HG02938 (cell line): Measurements from ENCODE around the gene DGCR6.
"Not testable (repeated sequence)": the region's sequence is repeated elsewhere in the genome, so short reads cannot be mapped to it uniquely, and the experiment has no call there.

ENCODE experiments used
- ATAC-seq: cut with Tn5 transposase; IDR thresholded peaks from one replicate; pipeline ENCODE4 v1.9.1; 2021; ENCODE audit warnings: mild to moderate bottlenecking, moderate library complexity; ENCODE audit not compliant: unreplicated experiment

Gene DGCR6

DNA sequence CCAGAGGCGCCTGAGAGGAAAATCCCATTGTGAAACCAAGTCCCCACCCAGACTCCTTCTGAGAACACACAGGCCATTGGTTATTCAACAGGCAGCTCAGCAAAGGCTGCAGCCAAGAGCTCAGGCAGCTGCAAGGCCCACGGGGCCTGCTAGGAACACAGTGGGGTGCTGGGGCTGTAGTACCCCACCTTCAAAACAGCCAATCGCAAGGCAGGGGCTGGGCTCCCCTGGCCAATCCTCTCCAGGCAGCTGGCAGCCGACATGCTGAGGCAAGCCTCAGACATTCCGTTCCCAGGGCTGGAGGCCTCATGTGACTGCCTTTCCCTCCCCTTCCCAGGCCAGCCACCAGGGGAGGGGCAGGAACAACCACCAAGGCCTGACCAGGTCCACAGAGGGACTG lies 23.3 kb downstream of the DGCR6 start:
- ATAC-seq = no peak

DNA sequence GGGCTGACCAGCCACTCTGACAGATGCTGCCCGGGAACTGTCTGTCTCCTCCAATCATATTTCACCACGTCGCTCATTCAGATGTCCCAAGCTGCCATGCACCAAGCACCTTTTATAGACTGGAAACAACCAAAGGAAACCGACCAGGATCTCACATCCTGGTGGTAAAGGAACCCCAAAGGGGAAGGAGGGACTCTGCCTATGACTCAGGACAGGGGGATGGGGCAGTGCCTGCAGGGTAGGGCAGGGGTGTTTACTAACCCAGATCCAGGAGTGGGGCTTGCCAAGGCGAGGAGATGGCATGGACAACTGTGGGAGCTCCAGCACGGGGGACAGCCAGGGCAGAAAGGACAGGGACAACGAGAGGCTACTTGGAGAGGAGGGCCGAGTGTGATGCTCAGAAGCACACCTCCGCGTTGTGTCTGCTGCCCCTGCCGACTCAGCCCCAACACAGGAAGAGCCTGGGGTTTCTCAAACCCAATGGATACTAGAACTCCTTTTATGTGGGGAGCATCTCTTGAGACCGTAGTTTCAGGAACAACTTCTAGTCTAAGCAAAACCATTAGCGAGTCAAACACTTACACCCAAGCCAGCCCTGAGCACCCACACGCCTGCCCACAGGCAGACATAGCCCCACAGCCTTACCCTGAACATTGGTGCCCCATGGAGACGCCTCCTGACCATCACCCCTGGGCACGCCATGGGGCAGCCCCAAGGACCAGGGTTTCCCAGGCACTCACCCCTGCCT lies 26.0 kb downstream of the DGCR6 start:
- ATAC-seq = no peak

DNA sequence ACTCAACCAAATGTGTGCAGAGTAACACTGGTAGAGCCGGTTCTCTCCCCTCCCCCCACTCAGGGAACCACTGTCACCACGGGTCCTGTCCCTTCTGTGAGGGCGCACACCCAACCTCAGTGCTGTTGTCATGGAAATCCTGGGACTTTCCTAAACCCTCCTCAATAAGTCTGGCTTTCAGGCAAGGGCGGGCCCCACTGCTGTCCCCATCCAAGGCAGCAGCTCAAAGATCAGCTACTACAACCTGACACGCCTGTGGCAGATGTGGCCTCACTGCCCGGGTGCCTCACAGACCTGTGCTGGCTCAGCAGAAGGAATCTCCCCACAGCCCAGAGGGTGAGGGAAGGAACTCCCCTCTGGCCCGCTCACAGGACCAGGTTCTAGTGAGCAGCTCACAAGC lies 27.8 kb downstream of the DGCR6 start:
- ATAC-seq = no peak

DNA sequence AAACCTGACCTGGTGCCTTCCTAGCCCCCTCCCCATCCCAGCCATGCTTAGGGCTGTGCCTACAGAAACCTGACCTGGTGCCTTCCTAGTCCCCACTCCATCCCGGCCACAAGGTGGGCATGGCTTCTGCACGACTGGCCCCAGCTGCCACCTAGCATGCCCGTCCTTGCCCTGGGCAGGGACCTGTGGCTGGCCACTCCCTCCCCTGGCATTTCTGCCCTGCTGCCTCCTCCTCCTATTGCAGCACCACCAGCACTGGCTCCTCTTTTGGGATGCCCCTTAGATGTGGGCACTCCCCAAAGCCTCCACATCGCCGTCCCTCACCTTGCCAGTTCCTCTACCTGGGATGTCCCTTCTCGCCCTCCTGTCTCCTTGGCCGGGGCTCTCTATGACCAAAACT lies 28.6 kb downstream of the DGCR6 start:
- not testable (repeated sequence) for ATAC-seq

DNA sequence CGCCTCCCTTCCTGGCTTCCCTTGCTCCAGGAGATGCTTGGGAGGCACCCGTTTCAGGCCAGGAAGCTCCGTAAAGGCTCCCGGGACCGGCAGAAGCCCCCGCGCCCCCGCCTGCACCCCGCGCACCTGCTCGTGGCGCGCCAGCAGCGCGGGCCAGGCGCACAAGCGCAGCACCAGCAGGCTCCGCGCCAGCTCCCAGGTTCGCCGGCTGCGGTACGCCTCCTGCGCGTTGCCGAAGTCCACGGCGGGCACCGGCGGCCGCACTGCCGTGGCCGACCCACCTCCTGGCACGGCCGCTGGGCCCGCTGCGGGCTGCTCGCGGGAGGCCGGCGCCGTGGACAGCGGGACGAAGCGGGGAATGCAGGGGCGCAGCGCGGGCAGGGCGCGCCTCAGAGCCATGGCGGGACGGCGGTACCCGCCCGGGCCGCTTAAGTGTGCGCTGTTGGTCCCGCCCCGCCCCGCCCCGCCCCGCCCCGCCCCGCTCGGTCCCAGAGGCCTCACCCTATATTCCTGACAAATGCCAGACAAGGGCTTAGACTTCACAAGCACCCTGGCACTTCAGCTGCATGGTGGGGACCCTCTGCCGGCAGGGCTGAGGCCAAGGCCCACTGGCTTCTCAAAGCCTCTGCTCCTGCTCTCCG lies 29.9 kb downstream of the DGCR6 start, which contains the start of gene PRODH:
Gene PRODH (minus strand): TSS at position 405 of the 641 bp plus-strand sequence. CDS start 6 bp downstream, at position 399.
- no peak for ATAC-seq

DNA sequence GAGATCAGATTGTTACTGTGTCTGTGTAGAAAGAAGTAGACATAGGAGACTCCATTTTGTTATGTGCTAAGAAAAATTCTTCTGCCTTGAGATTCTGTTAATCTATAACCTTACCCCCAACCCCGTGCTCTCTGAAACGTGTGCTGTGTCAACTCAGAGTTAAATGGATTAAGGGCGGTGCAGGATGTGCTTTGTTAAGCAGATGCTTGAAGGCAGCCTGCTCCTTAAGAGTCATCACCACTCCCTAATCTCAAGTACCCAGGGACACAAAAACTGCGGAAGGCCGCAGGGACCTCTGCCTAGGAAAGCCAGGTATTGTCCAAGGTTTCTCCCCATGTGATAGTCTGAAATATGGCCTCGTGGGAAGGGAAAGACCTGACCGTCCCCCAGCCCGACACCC lies 32.6 kb downstream of the DGCR6 start:
- ATAC-seq = not testable (repeated sequence)

DNA sequence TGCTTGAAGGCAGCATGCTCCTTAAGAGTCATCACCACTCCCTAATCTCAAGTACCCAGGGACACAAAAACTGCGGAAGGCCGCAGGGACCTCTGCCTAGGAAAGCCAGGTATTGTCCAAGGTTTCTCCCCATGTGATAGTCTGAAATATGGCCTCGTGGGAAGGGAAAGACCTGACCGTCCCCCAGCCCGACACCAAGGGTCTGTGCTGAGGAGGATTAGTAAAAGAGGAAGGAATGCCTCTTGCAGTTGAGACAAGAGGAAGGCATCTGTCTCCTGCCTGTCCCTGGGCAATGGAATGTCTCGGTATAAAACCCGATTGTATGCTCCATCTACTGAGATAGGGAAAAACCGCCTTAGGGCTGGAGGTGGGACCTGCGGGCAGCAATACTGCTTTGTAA lies 41.0 kb downstream of the DGCR6 start:
- not testable (repeated sequence) for ATAC-seq

DNA sequence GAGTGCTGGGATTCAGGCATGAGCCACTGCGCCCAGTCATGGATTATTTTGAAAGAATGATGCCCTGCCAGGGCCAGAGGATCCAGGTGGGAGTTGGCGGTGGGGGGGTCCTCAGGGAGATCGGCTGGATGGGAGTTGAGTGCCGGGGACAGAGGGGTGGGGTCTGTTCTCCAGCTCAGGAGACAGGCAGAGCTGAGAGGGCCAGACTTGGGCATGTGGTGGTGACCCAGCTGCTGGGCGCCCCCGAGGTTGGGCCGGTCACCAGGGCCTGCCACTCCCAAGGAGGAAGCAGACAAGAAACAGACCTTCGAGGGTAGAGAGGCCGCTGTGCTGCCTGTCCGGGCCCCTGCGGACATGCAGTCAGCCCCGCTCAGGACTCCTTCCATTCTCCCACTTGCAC lies 41.8 kb downstream of the DGCR6 start:
- ATAC-seq = no peak

DNA sequence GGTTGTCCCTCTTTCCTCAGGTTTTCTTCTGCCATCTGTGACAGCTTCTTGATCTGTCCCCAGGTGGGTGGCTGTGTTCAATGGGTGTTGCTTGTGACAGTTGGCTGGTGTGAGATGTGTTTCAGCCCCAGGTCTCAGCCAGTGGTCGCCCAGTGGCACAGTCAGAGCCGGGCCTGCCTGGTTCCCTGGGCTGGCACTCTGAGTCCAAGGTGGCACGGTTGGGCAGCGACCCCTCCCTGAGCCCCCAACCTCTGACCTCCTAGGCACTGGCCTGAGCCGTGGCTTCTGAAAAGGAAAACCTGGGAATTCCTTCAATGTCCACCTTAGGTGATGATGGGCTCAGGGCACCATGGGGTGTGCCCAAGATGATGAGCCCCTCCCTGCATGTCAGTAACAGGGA lies 44.0 kb downstream of the DGCR6 start:
- ATAC-seq = no peak

DNA sequence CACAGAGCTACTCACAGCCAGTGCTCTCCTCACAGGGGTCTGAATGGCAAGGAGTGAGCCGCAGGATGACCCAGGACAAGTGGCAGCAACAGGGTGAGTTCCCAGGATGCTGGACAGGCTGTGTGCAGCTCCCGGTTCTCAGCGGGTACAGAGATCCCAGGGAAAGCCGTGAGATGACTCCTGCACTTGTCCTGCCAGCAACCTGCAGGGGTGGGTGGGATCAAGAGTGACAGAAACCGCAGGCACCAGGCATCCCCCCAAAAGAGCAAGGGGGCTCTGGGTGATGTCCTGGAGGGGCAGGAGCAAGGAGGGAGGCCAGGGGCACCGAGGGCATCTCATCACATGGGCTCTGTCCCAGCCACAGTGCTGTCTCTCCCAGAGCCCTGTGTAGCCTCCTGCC lies 45.9 kb downstream of the DGCR6 start:
- ATAC-seq = no peak

DNA sequence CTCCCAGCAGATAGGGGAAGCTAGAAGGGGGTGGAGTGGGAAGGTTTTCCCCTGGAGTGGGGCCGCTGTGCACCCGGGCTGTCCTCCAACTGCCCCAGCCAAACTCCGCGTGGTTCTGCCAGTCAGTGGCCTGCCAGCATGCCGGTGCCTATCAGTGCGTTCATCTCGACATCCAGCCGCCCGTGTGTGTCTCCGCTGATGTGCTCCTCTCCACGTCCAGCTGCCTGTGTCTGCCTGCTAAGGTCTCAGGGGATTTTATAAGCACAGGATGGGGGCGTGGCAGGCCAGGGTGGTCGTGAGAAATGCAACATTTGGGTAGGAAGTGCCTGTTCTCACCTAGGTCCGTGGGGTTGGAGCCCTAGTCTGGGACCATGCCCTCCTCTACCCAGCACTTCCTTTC lies 47.0 kb downstream of the DGCR6 start:
- not testable (repeated sequence) for ATAC-seq

DNA sequence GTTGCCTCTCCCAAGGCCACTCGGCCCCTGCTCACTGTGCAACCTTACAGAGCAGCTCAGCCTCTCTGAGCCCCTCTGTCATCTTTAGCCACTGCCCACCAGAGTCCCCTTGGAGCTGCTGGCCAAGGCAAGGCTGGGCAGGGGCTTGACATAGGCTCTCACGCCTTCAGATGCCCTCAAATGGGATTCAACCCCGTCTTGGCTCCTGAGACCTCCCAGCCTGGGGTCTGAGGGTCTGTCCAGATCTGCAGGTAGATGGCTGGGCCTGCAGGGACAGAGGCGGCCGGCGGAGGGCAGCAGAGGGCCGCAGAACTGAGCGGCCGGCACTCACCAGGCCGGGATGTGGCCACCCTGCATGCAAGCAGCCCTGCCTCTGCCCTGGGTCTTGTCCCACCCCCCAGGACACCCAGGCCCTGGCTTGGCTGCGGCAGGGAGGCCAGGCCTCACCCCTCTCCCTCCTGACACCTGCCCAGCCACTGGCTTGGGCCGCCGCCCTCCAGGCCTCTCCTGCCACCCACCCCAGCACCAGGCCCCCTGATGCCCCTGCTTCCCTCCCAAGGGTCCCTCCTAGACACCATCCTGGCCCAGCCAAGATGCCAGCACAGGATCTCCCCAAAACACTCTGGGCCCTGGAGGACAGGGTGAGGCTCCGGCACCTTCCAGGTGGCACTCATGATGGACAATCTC lies 48.3 kb downstream of the DGCR6 start:
- ATAC-seq = not testable (repeated sequence)

DNA sequence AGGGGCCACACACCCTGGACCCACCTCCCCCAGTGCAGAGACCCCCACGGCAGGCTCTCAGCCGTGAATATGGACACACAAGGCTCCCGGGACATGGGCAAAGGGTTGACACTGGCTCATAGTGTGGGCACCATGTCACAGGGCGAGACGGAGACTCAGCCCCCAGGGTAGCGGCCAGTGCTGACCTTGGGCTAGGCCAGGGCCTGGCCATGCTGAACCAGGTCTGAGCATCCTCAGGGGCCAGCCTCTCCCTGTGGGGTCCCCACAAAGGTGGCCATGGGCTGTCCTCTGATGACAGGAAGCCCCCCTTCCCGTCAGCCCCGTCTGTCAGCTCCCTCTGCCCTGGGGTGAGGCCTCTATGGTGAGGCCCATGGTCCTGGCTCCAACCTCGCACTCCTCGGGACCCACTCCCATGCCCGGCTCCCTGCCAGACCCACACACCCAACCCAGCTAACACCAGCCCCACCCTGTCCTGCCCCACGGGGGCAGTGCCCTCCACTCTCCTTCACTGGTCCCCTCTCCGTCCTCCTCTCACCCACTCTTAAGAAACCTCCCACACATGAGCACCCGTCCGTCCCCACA lies 49.0 kb downstream of the DGCR6 start:
- no peak for ATAC-seq

DNA sequence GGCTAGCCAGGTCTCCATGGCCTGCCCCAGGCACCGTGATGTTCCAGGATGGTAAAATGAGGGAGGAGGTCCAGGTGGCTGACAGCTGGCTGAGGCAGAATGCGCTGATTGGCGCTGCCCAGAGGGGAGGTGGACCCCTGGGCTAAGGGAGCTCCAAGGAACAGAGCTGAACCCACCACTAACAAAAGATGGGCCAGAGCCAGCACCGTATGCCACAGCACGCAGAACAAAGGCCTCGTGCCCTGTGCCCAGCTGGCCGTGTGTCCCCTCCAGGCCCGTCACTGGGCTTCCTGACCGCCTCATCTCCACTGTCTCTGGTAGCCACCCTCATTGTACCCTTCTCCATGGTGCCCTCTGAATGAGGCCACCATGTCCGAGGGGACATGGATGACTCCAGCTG lies 49.6 kb downstream of the DGCR6 start:
- ATAC-seq = no peak

DNA sequence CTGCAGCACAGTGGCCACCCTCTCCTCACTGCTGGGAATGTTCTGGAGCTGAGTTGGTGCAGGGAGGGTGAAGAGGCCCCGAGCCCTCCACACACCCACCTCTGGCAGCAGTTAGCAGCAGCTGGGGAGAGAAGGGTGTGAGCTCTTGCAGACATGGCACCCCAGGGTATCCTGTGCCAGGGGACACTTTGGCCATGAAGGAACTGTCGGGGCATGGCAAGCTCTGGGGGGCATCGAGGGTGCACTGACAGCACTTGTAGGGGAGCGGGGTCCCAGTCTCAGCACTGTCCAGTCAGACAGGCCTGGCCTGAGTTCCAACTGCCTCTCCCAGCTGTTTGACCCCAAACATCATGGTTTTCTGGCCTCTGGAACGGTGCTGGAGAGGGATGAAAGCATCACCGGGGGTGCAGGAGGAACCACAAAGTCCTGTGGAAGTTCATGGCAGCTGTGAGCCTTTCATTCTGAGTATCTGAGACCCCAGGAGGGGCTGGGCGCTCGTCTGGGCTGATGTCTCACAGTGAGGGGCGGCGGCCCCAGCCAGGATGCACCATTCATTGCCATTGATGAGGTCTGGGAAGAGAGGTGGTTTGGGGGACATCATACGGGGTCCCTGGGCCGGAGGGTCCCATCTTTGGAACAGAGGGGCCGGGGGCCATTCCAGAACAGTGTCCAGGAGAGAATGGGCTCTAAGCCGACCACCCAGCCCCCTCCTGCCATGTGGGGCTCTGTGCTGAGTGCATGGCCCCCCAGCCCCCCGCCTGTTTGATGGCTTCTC lies 50.2 kb downstream of the DGCR6 start:
- not testable (repeated sequence) for ATAC-seq

DNA sequence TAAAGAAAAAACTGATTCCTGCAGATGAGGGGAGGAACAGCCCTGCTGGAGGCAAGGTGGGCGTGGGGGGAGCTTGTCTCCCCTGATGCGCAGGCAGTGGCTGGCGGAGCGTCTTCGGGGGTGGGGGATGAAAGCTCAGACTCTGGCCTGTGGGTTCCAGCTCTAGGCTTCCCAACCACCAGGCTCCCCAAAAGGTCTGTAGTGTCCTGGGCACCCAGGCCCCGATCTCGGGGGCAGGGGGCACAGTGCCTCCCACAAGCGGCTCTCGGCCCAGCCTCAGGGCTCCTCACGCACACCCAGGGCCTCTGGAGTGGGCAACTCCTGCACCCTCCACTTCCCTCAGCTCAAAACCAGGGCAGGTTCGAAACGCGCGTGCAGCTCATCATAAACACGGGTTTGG lies 50.8 kb downstream of the DGCR6 start:
- ATAC-seq = not testable (repeated sequence)

DNA sequence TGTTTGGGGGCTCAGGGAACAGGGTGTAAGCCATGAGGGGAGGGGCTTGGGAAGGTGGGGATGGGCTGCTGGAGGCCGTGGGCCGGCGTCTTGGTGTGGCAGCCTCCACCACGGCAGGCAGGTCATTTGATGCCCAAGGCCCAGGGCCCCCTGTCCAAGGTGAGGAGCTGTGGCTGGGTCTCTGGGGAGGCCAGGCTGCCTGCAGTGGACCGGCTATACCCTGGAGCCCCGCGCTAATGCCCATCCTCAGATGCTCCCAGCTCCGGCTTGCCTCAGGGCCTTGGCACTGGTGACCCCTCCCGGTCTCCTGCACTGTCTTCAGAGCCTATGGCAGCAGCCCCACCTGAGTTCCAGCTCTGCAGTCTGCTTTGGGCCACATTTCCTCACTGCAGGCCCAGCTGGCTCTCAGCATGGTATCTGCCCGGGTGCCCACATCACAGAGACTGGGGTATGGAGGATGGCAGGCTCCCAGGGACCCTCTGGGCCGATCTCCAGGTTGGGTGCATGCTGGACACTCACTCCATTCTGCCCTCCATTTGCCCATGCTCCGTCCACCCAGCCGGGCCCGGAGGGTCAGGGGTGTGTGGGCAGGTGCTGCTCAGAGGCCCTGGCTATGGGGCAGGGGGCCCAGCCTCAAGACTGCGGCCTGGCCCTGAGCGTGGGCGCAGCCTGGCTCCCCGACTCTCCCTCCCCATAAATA lies 51.7 kb downstream of the DGCR6 start:
- not testable (repeated sequence) for ATAC-seq

DNA sequence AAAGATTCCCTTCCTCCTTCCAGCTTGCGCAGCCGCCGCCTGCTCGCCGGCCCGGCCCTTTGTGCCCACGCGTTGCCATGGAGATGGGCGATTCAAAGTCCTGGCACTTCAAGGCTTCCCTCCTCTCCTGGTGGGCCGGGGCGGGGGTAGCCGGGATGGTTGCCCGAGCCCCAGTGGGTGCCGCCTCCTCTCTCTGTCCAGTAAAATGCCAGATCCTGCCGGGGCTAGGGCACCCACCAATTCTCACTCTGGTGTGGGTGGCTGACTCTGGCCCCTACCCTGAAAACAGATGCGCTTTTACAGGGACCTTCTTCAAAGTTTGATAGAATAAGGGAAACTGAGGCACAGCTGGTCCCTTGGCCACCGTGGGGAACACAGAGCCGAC lies 52.2 kb downstream of the DGCR6 start:
- not testable (repeated sequence) for ATAC-seq

DNA sequence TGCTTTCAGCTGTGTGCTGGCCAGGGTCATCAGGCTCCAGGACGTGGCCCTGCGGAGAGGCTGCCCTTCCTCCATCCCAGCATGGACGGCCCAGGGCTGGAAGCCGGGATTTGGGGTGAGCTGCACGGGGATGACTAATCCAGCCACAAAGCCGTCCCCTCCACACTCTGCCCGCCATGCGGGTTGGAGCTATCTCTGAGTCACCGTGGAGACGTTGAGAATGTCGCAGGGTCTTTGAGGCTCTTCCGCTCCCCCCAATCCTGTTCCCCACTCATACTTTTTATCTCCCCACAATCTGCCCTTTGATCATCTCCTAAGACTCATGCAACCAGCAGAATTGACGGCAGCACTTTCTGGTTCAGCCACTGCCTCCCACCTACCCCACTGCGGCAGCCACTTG lies 52.6 kb downstream of the DGCR6 start:
- ATAC-seq = not testable (repeated sequence)

DNA sequence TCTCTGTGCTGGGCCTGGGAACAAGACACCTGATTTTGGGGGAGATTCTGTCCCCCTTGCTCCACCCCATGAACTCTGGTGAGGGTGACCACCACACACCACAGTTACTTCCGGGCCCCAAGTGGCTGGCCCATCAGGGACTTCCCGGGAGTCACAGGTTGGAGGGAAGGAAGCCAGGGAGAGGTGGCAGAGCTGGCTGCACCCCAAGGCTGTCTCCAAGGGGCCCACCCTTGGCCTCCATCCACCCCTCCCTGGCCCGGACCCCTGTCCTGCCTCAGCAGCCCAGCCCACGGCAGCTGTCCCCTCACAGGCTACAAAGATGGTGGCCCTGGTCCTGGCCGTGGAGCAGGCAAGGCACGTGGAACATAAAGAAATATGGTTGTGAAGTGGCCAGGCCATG lies 53.1 kb downstream of the DGCR6 start:
- not testable (repeated sequence) for ATAC-seq
